Measurements from ENCODE around the gene ADAMTS4. TPM values are rescaled to one million over a fixed set of nuclear protein-coding genes. Genes with fewer than 3 reads are reported as not detected.

The ADAMTS4 gene
- total RNA-seq, 2 experiments from 2014 or later: 0.28 to 0.60 TPM

- peaks cover 17% of the 10 kb centered on the region for H3K36me3 Mint-ChIP-seq (ENCODE audit: low read depth)
- intact Hi-C loops (cut with DNase I, micrococcal nuclease): no loop called here
- ATAC-seq (ENCODE audit: poor library complexity): peak; percentile 44
- peak in 1 of 14 experiments; percentile 31 for DNase-seq
- ChIA-PET POLR2A (interaction anchor here (1.1 to 2.6 kb wide), 3 partner anchors 16 to 65 kb away, joined by 3 to 22 read pairs (median 3); partner anchors contain the start of genes NDUFS2, PPOX and UFC1), CTCF (interaction anchor here (1.5 kb wide), 1 partner anchor 8 kb away, joined by 3 read pairs; no protein-coding TSS in a partner anchor)
- no peak for TF ChIP-seq CTCF (IDR thresholded peaks at IDR 0.05)
- no peaks in the 10 kb centered on the region for H3K9me3 Mint-ChIP-seq
- Histone ChIP-seq H3K27me3 (ENCODE audit: control insufficient read depth in 1 of 2, insufficient read depth in 2 of 2, low read length in 2 of 2) (no peaks in the 10 kb centered on the region), H3K36me3 (ENCODE audit: insufficient read depth, low read length) (peaks cover 13% of the 10 kb centered on the region), H3K4me3 (ENCODE audit: low read length) (no peak overlapping the region), H3K9me3 (ENCODE audit: control insufficient read depth in 1 of 2, insufficient read depth in 1 of 2, low read length in 2 of 2) (no peaks in the 10 kb centered on the region), H3K4me1 (ENCODE audit: insufficient read depth, low read length) (peaks cover 43% of the 10 kb centered on the region), H3K27ac (ENCODE audit: low read depth in 1 of 2, low read length in 2 of 2) (peak overlapping the region; percentile 26 to 37)
- peaks cover 50% of the 10 kb centered on the region for H3K4me1 Mint-ChIP-seq (ENCODE audit: low read depth)
- H3K27ac Mint-ChIP-seq: peak overlapping the region; percentile 91
- no peaks in the 10 kb centered on the region for H3K27me3 Mint-ChIP-seq
- H3K4me3 Mint-ChIP-seq: peak overlapping the region; percentile 46
These were observed 19.6 kb upstream of the ADAMTS4 start for GRCh38 chr1:161218301-161219077.

GRCh38 chr1:161217831-161218230 lies 19.0 kb upstream of the ADAMTS4 start:
- no peak for ATAC-seq (ENCODE audit: poor library complexity)
- H3K4me3 ChIP-seq (ENCODE audit: low read length): peak overlapping the region; percentile 16

More at GRCh38 chr1:161217831-161218230, 19.0 kb upstream of the ADAMTS4 start:
- H3K27me3 ChIP-seq (ENCODE audit: control insufficient read depth in 1 of 2, insufficient read depth in 2 of 2, low read length in 2 of 2): no peaks in the 10 kb centered on the region
- H3K27ac ChIP-seq (ENCODE audit: low read depth in 1 of 2, low read length in 2 of 2): peak overlapping the region; percentile 26 to 37
- no peaks in the 10 kb centered on the region for H3K9me3 Mint-ChIP-seq
- POLR2A ChIA-PET: interaction anchor here (0.6 to 1.5 kb wide), 3 partner anchors 52 to 70 kb away, joined by 3 read pairs; partner anchors contain the start of genes PPOX and UFC1
- intact Hi-C loops (cut with DNase I, micrococcal nuclease): no loop called here
- H3K27ac Mint-ChIP-seq: peak overlapping the region; percentile 91
- no peaks in the 10 kb centered on the region for H3K27me3 Mint-ChIP-seq
- DNase-seq: no peak
- H3K4me1 Mint-ChIP-seq (ENCODE audit: low read depth): peaks cover 49% of the 10 kb centered on the region
- no peak for TF ChIP-seq CTCF (IDR thresholded peaks at IDR 0.05)
- H3K9me3 ChIP-seq (ENCODE audit: control insufficient read depth in 1 of 2, insufficient read depth in 1 of 2, low read length in 2 of 2): no peaks in the 10 kb centered on the region
- peaks cover 20% of the 10 kb centered on the region for H3K36me3 ChIP-seq (ENCODE audit: insufficient read depth, low read length)
- no peak overlapping the region for H3K4me3 Mint-ChIP-seq
- H3K4me1 ChIP-seq (ENCODE audit: insufficient read depth, low read length): peaks cover 43% of the 10 kb centered on the region
- CTCF ChIA-PET: no interaction called here
- H3K36me3 Mint-ChIP-seq (ENCODE audit: low read depth): peaks cover 24% of the 10 kb centered on the region
